ENCODE measurements around the gene EIF3D.
A peak's percentile ranks its signal among the peaks of the same experiment; 100 is the strongest.

EIF3D gene

DNA sequence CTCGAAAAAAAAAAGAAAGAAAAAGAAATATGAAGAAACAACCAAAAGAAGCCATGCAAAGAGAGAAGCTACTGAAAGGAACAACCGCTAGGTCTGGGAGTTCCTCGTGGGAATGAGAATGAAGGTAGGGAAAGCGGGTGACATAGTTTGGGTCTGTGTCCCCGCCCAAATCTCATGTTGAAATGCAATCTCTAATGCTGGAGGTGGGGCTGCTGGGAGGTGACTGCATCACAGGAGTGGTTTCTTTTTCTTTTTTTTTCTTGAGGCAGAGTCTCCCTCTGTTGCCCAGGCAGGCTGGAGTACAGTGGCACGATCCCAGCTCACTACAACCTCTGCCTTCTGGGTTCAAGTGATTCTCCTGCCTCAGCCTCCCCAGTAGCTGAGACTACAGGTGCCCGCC, 37.8 kb downstream of the EIF3D start:
- no peak for ATAC-seq
- TF ChIP-seq GLIS3 (CRISPR knock-in tag; IDR thresholded peaks at IDR 0.05) (no peak), ZFP3 (CRISPR knock-in tag; IDR thresholded peaks at IDR 0.05) (no peak), TOX (CRISPR knock-in tag; IDR thresholded peaks at IDR 0.05; ENCODE audit: borderline replicate concordance) (no peak), PPARA (CRISPR knock-in tag; IDR thresholded peaks at IDR 0.05; ENCODE audit: borderline replicate concordance) (no peak), TCF4 (CRISPR knock-in tag; IDR thresholded peaks at IDR 0.05; ENCODE audit: borderline replicate concordance) (no peak), ARNTL (CRISPR knock-in tag; IDR thresholded peaks at IDR 0.05; ENCODE audit: borderline replicate concordance, low read depth) (no peak), ESRRG (CRISPR knock-in tag; IDR thresholded peaks at IDR 0.05) (no peak), ZNF70 (CRISPR knock-in tag; IDR thresholded peaks at IDR 0.05) (no peak), BACH2 (CRISPR knock-in tag; IDR thresholded peaks at IDR 0.05; ENCODE audit: borderline replicate concordance) (no peak), CSDC2 (CRISPR knock-in tag; IDR thresholded peaks at IDR 0.05) (no peak), OSR1 (CRISPR knock-in tag; IDR thresholded peaks at IDR 0.05) (no peak), ZC3H10 (CRISPR knock-in tag; IDR thresholded peaks at IDR 0.05) (no peak), ZNF8 (CRISPR knock-in tag; IDR thresholded peaks at IDR 0.05) (no peak)
- TF ChIP-seq, protein P1, sequence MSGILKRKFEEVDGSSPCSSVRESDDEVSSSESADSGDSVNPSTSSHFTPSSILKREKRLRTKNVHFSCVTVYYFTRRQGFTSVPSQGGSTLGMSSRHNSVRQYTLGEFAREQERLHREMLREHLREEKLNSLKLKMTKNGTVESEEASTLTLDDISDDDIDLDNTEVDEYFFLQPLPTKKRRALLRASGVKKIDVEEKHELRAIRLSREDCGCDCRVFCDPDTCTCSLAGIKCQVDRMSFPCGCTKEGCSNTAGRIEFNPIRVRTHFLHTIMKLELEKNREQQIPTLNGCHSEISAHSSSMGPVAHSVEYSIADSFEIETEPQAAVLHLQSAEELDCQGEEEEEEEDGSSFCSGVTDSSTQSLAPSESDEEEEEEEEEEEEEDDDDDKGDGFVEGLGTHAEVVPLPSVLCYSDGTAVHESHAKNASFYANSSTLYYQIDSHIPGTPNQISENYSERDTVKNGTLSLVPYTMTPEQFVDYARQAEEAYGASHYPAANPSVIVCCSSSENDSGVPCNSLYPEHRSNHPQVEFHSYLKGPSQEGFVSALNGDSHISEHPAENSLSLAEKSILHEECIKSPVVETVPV (CRISPR knock-in tag; IDR thresholded peaks at IDR 0.05) = no peak
- TF ChIP-seq, protein P2, sequence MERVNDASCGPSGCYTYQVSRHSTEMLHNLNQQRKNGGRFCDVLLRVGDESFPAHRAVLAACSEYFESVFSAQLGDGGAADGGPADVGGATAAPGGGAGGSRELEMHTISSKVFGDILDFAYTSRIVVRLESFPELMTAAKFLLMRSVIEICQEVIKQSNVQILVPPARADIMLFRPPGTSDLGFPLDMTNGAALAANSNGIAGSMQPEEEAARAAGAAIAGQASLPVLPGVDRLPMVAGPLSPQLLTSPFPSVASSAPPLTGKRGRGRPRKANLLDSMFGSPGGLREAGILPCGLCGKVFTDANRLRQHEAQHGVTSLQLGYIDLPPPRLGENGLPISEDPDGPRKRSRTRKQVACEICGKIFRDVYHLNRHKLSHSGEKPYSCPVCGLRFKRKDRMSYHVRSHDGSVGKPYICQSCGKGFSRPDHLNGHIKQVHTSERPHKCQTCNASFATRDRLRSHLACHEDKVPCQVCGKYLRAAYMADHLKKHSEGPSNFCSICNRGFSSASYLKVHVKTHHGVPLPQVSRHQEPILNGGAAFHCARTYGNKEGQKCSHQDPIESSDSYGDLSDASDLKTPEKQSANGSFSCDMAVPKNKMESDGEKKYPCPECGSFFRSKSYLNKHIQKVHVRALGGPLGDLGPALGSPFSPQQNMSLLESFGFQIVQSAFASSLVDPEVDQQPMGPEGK (CRISPR knock-in tag; IDR thresholded peaks at IDR 0.05; ENCODE audit: borderline replicate concordance) = no peak
- TF ChIP-seq, protein P3, sequence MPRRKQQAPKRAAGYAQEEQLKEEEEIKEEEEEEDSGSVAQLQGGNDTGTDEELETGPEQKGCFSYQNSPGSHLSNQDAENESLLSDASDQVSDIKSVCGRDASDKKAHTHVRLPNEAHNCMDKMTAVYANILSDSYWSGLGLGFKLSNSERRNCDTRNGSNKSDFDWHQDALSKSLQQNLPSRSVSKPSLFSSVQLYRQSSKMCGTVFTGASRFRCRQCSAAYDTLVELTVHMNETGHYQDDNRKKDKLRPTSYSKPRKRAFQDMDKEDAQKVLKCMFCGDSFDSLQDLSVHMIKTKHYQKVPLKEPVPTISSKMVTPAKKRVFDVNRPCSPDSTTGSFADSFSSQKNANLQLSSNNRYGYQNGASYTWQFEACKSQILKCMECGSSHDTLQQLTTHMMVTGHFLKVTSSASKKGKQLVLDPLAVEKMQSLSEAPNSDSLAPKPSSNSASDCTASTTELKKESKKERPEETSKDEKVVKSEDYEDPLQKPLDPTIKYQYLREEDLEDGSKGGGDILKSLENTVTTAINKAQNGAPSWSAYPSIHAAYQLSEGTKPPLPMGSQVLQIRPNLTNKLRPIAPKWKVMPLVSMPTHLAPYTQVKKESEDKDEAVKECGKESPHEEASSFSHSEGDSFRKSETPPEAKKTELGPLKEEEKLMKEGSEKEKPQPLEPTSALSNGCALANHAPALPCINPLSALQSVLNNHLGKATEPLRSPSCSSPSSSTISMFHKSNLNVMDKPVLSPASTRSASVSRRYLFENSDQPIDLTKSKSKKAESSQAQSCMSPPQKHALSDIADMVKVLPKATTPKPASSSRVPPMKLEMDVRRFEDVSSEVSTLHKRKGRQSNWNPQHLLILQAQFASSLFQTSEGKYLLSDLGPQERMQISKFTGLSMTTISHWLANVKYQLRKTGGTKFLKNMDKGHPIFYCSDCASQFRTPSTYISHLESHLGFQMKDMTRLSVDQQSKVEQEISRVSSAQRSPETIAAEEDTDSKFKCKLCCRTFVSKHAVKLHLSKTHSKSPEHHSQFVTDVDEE (CRISPR knock-in tag; IDR thresholded peaks at IDR 0.05) = no peak
- TF ChIP-seq, protein P4, sequence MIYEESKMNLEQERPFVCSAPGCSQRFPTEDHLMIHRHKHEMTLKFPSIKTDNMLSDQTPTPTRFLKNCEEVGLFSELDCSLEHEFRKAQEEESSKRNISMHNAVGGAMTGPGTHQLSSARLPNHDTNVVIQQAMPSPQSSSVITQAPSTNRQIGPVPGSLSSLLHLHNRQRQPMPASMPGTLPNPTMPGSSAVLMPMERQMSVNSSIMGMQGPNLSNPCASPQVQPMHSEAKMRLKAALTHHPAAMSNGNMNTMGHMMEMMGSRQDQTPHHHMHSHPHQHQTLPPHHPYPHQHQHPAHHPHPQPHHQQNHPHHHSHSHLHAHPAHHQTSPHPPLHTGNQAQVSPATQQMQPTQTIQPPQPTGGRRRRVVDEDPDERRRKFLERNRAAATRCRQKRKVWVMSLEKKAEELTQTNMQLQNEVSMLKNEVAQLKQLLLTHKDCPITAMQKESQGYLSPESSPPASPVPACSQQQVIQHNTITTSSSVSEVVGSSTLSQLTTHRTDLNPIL (CRISPR knock-in tag; IDR thresholded peaks at IDR 0.05; ENCODE audit: low read depth) = no peak

DNA sequence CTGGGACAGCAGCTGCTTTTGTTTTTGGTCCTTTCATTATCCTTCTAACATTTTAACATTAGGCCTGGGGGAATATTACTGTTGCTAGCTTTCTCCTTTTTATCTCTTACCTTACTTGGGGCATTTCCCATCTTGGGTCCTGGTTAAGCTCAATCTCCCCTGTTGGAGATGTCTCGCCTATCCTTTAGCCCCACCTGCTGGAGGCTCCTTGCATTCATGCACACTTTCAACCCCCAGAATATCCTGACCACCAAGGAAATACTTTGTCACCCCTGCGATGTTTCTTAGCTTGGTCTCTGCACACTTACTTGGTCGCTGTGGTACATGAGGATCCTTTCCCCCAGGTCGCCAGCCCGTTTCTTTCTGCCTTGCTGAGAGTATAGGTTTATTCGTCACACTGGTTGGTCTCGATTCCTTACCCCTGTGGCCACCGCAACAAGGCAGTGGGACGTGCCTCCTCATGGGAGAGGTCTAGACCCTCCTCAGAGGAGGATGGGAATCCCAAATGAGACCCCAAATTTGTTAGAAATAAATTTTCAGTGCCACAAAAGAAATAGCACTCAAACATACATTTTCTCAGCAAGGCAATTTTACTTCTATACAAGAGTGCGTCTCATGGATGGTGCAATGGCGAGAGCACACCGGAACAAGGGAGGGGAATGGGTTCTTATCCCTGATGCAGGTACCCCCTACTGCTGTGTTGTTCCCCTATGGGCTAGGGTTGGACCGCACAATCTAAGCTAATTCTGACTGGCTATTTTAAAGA, 42.2 kb downstream of the EIF3D start:
- no peak for TF ChIP-seq GLIS3 (CRISPR knock-in tag; IDR thresholded peaks at IDR 0.05)
- TF ChIP-seq, protein P4 (CRISPR knock-in tag; IDR thresholded peaks at IDR 0.05; ENCODE audit: low read depth) = no peak
- ATAC-seq = no peak

DNA sequence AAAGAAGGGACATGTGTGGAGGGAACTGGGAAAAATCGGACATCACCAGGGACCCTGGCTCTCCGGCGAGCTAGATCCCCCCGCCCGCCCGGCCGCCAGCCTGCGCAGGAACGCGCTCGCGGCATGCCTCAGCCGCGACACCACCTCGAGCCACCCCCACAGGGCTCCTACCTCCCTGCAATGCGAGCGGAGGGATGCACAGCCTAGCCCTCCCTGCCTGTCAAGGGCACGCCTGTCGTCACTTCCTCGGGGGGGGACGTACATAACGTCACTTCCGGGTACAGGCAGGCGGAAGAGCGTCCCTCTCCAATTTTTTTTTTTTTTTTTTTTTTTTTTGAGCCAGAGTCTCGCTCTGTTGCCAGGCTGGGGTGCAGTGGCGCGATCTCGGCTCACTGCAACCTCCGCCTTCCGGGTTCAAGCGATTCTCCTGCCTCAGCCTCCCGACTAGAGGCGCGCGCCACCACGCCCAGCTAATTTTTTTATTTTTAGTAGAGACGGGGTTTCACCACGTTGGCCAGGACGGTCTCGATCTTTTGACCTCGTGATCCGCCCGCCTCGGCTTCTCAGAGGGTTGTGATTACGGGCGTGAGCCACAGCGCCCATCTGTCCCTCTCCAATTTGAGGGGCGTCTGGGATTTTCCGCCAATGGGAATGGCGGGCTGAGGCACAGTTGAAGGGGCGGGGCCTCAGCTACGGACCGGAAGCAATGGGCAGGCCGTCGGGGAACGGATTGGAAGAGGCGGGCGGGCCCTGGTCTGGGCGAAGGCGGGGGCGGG, 47.4 kb downstream of the EIF3D start, which contains the start of gene TXN2:
Gene TXN2 (minus strand): TSS at position 248 of the 776 bp plus-strand sequence. CDS start 803 bp downstream, outside the sequence.
- ATAC-seq = peak; percentile 93
- TF ChIP-seq, protein P1 (CRISPR knock-in tag; IDR thresholded peaks at IDR 0.05) = no peak
- TF ChIP-seq ESRRG (CRISPR knock-in tag; IDR thresholded peaks at IDR 0.05) (no peak), ZNF8 (CRISPR knock-in tag; IDR thresholded peaks at IDR 0.05) (no peak), ZFP3 (CRISPR knock-in tag; IDR thresholded peaks at IDR 0.05) (peak; percentile 98), ZC3H10 (CRISPR knock-in tag; IDR thresholded peaks at IDR 0.05) (no peak), ZNF70 (CRISPR knock-in tag; IDR thresholded peaks at IDR 0.05) (no peak), ZFP30 (CRISPR knock-in tag; IDR thresholded peaks at IDR 0.05) (no peak), BACH2 (CRISPR knock-in tag; IDR thresholded peaks at IDR 0.05; ENCODE audit: borderline replicate concordance) (no peak), POU6F1 (CRISPR knock-in tag; IDR thresholded peaks at IDR 0.05; ENCODE audit: borderline replicate concordance, low read depth) (peak; percentile 76; the same call in 1 of the 2 replicates), GLIS3 (CRISPR knock-in tag; IDR thresholded peaks at IDR 0.05) (no peak), ZNF565 (CRISPR knock-in tag; conservative IDR thresholded peaks at IDR 0.05; ENCODE audit: low read depth) (no peak), PPARA (CRISPR knock-in tag; IDR thresholded peaks at IDR 0.05; ENCODE audit: borderline replicate concordance) (no peak), RARB (CRISPR knock-in tag; IDR thresholded peaks at IDR 0.05) (no peak), TOX (CRISPR knock-in tag; IDR thresholded peaks at IDR 0.05; ENCODE audit: borderline replicate concordance) (no peak), ARNTL (CRISPR knock-in tag; IDR thresholded peaks at IDR 0.05; ENCODE audit: borderline replicate concordance, low read depth) (no peak), OSR1 (CRISPR knock-in tag; IDR thresholded peaks at IDR 0.05) (no peak)

Data from SK-N-SH treated with all-trans-retinoic acid at 6 μM for 48 hours (cell line).